ENCODE data around the gene RNF10.
"Not testable (repeated sequence)": the region's sequence is repeated elsewhere in the genome, so short reads cannot be mapped to it uniquely, and the experiment has no call there.

RNF10 gene

DNA sequence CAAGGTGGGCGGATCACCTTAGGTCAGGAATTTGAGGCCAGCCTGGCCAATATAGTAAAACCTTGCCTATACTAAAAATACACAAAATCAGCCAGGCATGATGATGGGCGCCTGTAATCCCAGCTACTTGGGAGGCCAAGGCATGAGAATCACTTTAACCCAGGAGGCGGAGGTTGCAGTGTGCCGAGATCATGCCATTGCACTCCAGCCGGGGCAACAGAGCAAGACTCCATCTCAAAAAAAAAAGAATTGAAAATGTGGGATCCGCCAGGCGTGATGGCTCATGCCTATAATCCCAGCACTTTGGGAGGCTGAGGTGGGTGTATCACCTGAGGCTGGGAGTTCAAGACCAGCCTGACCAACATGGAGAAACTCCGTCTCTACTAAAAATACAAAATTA, 14.8 kb upstream of the RNF10 start:
- H3K4me3 ChIP-seq (ENCODE audit: low read length); DNase-seq (ENCODE audit: low read depth, low spot score): not testable (repeated sequence)

DNA sequence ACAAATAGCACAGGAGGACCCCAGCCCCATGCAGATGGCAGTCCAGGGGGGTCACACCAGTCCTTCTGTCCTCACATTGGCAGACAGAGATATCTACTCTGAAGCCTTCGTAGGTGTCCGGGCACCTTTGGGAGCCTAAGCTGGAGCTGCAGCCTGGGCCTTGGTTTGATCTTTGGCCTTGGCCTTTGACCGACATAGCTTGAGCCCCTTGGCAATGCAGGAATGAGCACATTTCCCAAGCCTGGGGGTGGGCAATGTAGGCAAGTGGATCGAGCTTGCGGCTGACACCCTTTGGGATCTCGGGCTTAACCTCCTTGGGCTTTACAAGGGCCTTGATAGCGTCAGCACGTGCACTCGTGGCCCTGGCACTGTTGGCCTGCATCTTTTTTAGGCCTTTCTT, 11.6 kb upstream of the RNF10 start:
- no peak for DNase-seq (ENCODE audit: low read depth, low spot score)
- H3K4me3 ChIP-seq (ENCODE audit: low read length) = no peak overlapping the region

- DNase-seq (ENCODE audit: low read depth, low spot score) = peak; percentile 75
- peak within 1 kb of the TSS; percentile 98 for H3K4me3 ChIP-seq (ENCODE audit: low read length)
These were observed 5.2 kb upstream of the RNF10 start, which contains the start of gene COQ5 for GRCh38 chr12:120528861-120529525. Gene COQ5 (minus strand): TSS chr12:120529158. CDS start chr12:120529141, 17 bp downstream.

GRCh38 chr12:120529641-120530417, 4.3 kb upstream of the RNF10 start:
- DNase-seq (ENCODE audit: low read depth, low spot score) = no peak
- H3K4me3 ChIP-seq (ENCODE audit: low read length) = peak overlapping the region; percentile 98

DNA sequence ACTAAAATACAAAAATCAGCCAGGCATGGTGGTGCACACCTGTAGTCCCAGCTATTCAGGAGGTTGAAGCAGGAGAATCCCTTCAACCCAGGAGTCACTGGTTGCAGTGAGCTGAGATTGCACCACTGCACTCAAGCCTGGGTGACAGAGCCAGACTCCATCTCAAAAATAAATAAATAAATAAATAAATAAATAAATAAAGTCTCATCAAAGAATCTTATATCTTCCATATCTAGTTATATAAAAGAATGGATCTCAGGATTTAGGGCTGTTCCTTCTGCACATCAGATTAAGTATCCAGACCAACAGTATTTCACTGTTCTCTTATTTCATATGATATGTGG, 3.8 kb upstream of the RNF10 start:
- DNase-seq (ENCODE audit: low read depth, low spot score); H3K4me3 ChIP-seq (ENCODE audit: low read length): not testable (repeated sequence)

- no peak overlapping the region for H3K4me3 ChIP-seq (ENCODE audit: low read length)
- DNase-seq (ENCODE audit: low read depth, low spot score) = no peak
These were observed 1.4 kb upstream of the RNF10 start for GRCh38 chr12:120532701-120533238.

GRCh38 chr12:120534703-120535655, 823 bp downstream of the RNF10 start:
- DNase-seq (ENCODE audit: low read depth, low spot score) = no peak

DNA sequence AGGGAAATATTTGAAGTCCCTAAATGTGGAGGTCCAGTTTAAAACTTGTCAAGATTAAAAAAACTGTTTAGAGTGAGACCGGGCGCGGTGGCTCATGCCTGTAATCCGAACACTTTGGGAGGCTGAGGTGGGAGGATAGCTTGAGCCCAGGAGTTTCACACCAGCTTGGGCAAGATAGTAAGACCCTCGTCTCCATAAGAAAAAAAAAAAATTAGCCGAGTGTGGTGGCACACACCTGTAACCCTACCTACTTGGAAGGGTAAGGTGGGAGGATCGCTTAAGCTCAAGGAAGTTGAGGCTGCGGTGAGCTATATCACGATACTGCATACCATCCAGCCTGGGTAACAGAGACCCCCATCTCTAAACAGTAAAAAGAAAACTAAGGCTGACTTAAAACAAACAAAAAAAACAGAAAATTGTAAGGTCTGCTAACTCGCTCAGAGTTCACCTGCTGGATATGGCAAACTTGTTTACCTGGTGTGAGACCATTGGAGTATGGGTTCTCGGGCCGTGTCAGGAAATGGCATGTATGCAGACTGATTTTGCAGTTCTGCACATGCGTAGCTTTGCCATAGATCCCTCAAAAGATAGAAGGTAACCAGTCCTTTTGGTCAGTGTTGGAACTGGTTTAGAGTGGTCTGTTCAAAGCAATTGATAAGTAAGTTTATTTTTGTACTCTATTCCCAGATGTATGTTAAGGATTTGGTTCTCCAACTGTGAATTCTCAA, 2.1 kb downstream of the RNF10 start:
- no peak overlapping the region for H3K4me3 ChIP-seq (ENCODE audit: low read length)
- no peak for DNase-seq (ENCODE audit: low read depth, low spot score)

More at GRCh38 chr12:120534703-120535655, 823 bp downstream of the RNF10 start:
- H3K4me3 ChIP-seq (ENCODE audit: low read length) = peak overlapping the region; percentile 77

DNA sequence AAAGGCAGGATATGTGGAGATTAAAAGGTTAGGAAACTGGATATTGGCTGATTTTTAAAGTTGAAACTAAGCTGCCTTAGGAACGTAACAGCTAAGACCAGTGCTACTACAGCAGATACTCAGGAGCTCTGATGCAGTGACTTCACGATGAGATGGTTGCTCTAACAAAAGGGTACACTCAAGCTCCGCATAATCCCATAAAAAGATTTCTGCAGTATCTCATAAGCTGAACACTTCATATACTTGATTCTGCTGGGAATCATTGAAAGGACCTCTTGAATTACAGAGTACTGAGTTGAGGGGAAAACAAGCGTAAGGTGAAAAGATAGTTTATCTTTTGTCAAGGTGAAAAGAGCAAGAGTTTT, 3.7 kb downstream of the RNF10 start:
- no peak overlapping the region for H3K4me3 ChIP-seq (ENCODE audit: low read length)
- DNase-seq (ENCODE audit: low read depth, low spot score) = no peak

GRCh38 chr12:120538281-120539156, 4.4 kb downstream of the RNF10 start:
- H3K4me3 ChIP-seq (ENCODE audit: low read length) = no peak overlapping the region
- DNase-seq (ENCODE audit: low read depth, low spot score) = no peak

- DNase-seq (ENCODE audit: low read depth, low spot score) = no peak
- no peak overlapping the region for H3K4me3 ChIP-seq (ENCODE audit: low read length)
These were observed 5.1 kb downstream of the RNF10 start for GRCh38 chr12:120539303-120539702.

GRCh38 chr12:120540445-120540844, 6.3 kb downstream of the RNF10 start:
- no peak overlapping the region for H3K4me3 ChIP-seq (ENCODE audit: low read length)
- DNase-seq (ENCODE audit: low read depth, low spot score) = no peak

DNA sequence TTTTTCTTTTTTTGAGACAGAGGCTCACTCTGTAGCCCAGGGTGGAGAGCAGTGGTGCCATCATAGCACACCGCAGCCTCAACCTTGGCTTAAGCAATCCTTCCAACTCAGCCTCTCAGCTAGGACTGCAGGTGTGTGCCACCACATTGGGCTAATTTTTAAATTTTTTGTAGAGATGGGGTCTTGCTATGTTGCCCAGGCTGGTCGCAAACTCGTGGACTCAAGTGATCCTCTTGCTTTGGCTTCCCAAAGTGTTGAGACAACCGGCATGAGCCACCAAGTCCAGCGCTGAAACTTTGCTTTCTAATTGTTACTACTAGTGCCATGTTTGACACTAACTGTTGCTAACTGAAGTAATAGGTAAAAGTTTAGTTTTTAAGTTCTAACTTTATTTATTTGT, 8.0 kb downstream of the RNF10 start:
- H3K4me3 ChIP-seq (ENCODE audit: low read length) = no peak overlapping the region
- DNase-seq (ENCODE audit: low read depth, low spot score) = no peak

GRCh38 chr12:120544691-120545090, 10.5 kb downstream of the RNF10 start:
- H3K4me3 ChIP-seq (ENCODE audit: low read length) = no peak overlapping the region
- no peak for DNase-seq (ENCODE audit: low read depth, low spot score)

- H3K4me3 ChIP-seq (ENCODE audit: low read length) = no peak overlapping the region
- no peak for DNase-seq (ENCODE audit: low read depth, low spot score)
These were observed 11.9 kb downstream of the RNF10 start for GRCh38 chr12:120546050-120546386.

GRCh38 chr12:120554678-120555077, 20.5 kb downstream of the RNF10 start:
- DNase-seq (ENCODE audit: low read depth, low spot score) = no peak

DNA sequence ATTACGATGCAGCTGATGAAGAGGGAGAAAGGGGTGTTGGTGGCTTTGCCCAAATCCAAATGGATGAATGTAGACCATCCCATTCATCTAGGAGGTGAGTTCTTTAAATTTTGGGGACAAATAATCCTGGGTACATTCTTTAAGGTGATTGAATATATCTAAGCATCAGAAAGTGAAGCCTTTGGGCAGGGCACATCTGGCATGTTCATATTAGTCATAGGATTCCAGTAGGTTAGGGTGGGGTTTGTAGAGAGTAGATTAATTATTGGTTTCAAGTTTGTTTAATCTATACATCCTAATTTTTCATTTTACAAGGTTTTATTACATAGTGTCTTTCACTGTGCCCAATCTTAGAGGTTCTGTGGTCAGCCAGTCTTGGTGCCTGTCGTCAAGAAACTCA, 23.4 kb downstream of the RNF10 start:
- no peak overlapping the region for H3K4me3 ChIP-seq (ENCODE audit: low read length)

More at GRCh38 chr12:120554678-120555077, 20.5 kb downstream of the RNF10 start:
- H3K4me3 ChIP-seq (ENCODE audit: low read length) = no peak overlapping the region

GRCh38 chr12:120562906-120563305, 28.8 kb downstream of the RNF10 start:
- no peak for DNase-seq (ENCODE audit: low read depth, low spot score)
- no peak overlapping the region for H3K4me3 ChIP-seq (ENCODE audit: low read length)

More for the DNA sequence above, 23.4 kb downstream of the RNF10 start:
- no peak for DNase-seq (ENCODE audit: low read depth, low spot score)
